ENCODE data around the gene TRIM17.

DNA sequence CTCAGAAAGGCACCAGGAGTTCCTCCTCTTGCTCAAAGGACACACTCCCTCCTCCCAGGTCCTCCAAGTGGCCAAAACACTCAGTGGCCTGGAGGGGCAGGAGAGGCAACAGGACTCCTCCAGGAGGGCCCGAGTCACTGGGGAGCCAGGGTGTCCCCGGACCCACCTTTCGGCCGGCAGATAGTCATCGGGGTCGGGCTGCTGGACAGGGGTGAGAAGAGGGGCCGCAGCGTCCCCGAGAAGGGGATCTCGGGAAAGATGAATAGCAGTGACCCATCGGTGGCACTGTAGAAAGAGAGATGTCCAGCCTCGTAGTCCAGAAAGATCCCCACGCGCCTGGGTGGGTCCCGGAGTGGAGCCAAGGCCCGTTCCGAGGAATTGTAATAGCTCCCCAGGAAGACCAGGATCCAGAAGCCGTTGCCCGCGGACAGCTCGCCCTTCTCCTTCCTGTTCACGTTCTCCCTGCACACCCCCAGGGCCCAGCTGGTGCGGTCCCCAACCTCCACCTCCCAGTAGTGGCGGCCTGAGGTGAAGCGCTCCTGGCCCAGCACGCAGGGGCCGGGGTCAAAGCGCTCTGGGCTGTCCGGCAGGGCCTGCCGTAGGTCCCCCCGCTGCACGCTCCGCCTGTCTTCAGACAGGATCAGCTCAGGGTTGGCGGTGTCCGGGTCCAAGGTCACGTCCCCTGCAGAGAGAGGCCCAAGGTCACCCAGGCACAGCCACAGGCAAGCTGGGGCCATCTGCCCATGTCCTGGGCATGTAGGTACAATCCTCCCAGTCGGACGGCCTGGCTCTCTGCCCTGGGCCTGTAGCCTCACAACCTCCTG lies 21.9 kb downstream of the TRIM17 start:
- TF ChIP-seq CTCF (IDR thresholded peaks at IDR 0.05; ENCODE audit: low read depth, low read length): no peak
- TF ChIP-seq, protein P1, sequence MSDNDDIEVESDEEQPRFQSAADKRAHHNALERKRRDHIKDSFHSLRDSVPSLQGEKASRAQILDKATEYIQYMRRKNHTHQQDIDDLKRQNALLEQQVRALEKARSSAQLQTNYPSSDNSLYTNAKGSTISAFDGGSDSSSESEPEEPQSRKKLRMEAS (IDR thresholded peaks at IDR 0.05; ENCODE audit: low read depth, low read length): no peak

Measured in NB4 (cell line).